ENCODE data around the gene ZC3H15. TPM values are rescaled to one million over a fixed set of nuclear protein-coding genes. Genes with fewer than 3 reads are reported as not detected.

The ZC3H15 gene
- total RNA-seq, 5 donors from 2014 or later (not counting 1 experiment from before 2014, with no cell fraction given): 44.4 to 83.6 (median 45.2) TPM

GRCh38 chr2:186543561-186544131, 57.6 kb downstream of the ZC3H15 start:
- CTCF ChIA-PET: no interaction called here
- H3K27ac ChIP-seq (ENCODE audit: low read length): no peak overlapping the region
- Mint-ChIP-seq H3K4me3 (no peak overlapping the region), H3K36me3 (no peaks in the 10 kb centered on the region), H3K27me3 (peaks cover 6 to 14% of the 10 kb centered on the region in 2 donors), H3K4me1 (no peaks in the 10 kb centered on the region), H3K9me3 (no peaks in the 10 kb centered on the region), H3K27ac (no peak overlapping the region)
- no CpG with 5 or more reads among the region's 3 CpGs for WGBS (ENCODE audit: insufficient coverage)
- ATAC-seq (replicated peaks in 1 of 4): no peak
- no peak for DNase-seq
- POLR2A ChIA-PET: no interaction called here
- H3K9me3 ChIP-seq: no peaks in the 10 kb centered on the region
- H3K4me1 ChIP-seq (ENCODE audit: control insufficient read depth in 1 of 2, extremely low read depth in 1 of 2, insufficient read depth in 2 of 2, low read length in 2 of 2): no peaks in the 10 kb centered on the region
- H3K4me3 ChIP-seq (ENCODE audit: control insufficient read depth in 1 of 2, extremely low read depth in 1 of 2, low read length in 1 of 2): no peak overlapping the region
- H3K36me3 ChIP-seq (ENCODE audit: control insufficient read depth in 2 of 2, extremely low read depth in 1 of 2, insufficient read depth in 1 of 2, low read length in 1 of 2): no peaks in the 10 kb centered on the region
- peaks cover 0 to 3% of the 10 kb centered on the region in 2 experiments for H3K27me3 ChIP-seq (replicated peaks in 1 of 2; ENCODE audit: control insufficient read depth in 2 of 2, extremely low read depth in 1 of 2, insufficient read depth in 2 of 2, low read length in 1 of 2)

- H3K4me1 Mint-ChIP-seq: no peaks in the 10 kb centered on the region
- peaks cover 6 to 14% of the 10 kb centered on the region in 2 donors for H3K27me3 Mint-ChIP-seq
- Histone ChIP-seq H3K27ac (ENCODE audit: low read length) (no peak overlapping the region), H3K36me3 (ENCODE audit: control insufficient read depth in 2 of 2, extremely low read depth in 1 of 2, insufficient read depth in 1 of 2, low read length in 1 of 2) (no peaks in the 10 kb centered on the region), H3K4me1 (ENCODE audit: control insufficient read depth in 1 of 2, extremely low read depth in 1 of 2, insufficient read depth in 2 of 2, low read length in 2 of 2) (no peaks in the 10 kb centered on the region), H3K9me3 (no peaks in the 10 kb centered on the region), H3K27me3 (replicated peaks in 1 of 2; ENCODE audit: control insufficient read depth in 2 of 2, extremely low read depth in 1 of 2, insufficient read depth in 2 of 2, low read length in 1 of 2) (peaks cover 0 to 3% of the 10 kb centered on the region in 2 experiments), H3K4me3 (ENCODE audit: control insufficient read depth in 1 of 2, extremely low read depth in 1 of 2, low read length in 1 of 2) (no peak overlapping the region)
- H3K27ac Mint-ChIP-seq: no peak overlapping the region
- no peak overlapping the region for H3K4me3 Mint-ChIP-seq
- CTCF ChIA-PET: interaction anchor here in 1 of 2 donors (0.7 kb wide), 1 partner anchor 375 kb away, joined by 3 read pairs; no protein-coding TSS in a partner anchor
- 100% methylated on average over 1 of the region's 1 CpG for WGBS (ENCODE audit: insufficient coverage)
- no peaks in the 10 kb centered on the region for H3K36me3 Mint-ChIP-seq
- ATAC-seq (replicated peaks in 1 of 4) (no peak), DNase-seq (no peak)
- POLR2A ChIA-PET: no interaction called here
- H3K9me3 Mint-ChIP-seq: no peaks in the 10 kb centered on the region
These were observed 58.2 kb downstream of the ZC3H15 start for GRCh38 chr2:186544255-186544675.

GRCh38 chr2:186546846-186547245, 60.8 kb downstream of the ZC3H15 start:
- Histone ChIP-seq H3K4me1 (ENCODE audit: control insufficient read depth in 1 of 2, extremely low read depth in 1 of 2, insufficient read depth in 2 of 2, low read length in 2 of 2) (no peaks in the 10 kb centered on the region), H3K27ac (ENCODE audit: low read length) (no peak overlapping the region), H3K4me3 (ENCODE audit: control insufficient read depth in 1 of 2, extremely low read depth in 1 of 2, low read length in 1 of 2) (no peak overlapping the region), H3K9me3 (no peaks in the 10 kb centered on the region), H3K36me3 (ENCODE audit: control insufficient read depth in 2 of 2, extremely low read depth in 1 of 2, insufficient read depth in 1 of 2, low read length in 1 of 2) (no peaks in the 10 kb centered on the region), H3K27me3 (replicated peaks in 1 of 2; ENCODE audit: control insufficient read depth in 2 of 2, extremely low read depth in 1 of 2, insufficient read depth in 2 of 2, low read length in 1 of 2) (peaks cover 0 to 5% of the 10 kb centered on the region in 2 experiments)
- H3K27me3 Mint-ChIP-seq: peaks cover 9 to 17% of the 10 kb centered on the region in 2 donors
- no peak for DNase-seq
- ChIA-PET CTCF (no interaction called here), POLR2A (interaction anchor here in 1 of 2 donors (0.7 kb wide), 1 partner anchor 42 kb away, joined by 3 read pairs; no protein-coding TSS in a partner anchor)
- whole genome bisulfite sequencing (ENCODE audit: insufficient coverage): 0% methylated on average over 1 of the region's 1 CpG
- ATAC-seq (replicated peaks in 1 of 4): no peak
- H3K4me3 Mint-ChIP-seq: no peak overlapping the region
- no peak overlapping the region for H3K27ac Mint-ChIP-seq
- H3K9me3 Mint-ChIP-seq: no peaks in the 10 kb centered on the region
- no peaks in the 10 kb centered on the region for H3K36me3 Mint-ChIP-seq
- no peaks in the 10 kb centered on the region for H3K4me1 Mint-ChIP-seq

GRCh38 chr2:186551323-186552050, 65.4 kb downstream of the ZC3H15 start:
- no peaks in the 10 kb centered on the region for H3K4me1 ChIP-seq (ENCODE audit: control insufficient read depth in 1 of 2, extremely low read depth in 1 of 2, insufficient read depth in 2 of 2, low read length in 2 of 2)
- Mint-ChIP-seq H3K9me3 (no peaks in the 10 kb centered on the region), H3K4me1 (no peaks in the 10 kb centered on the region), H3K27ac (no peak overlapping the region), H3K4me3 (no peak overlapping the region), H3K36me3 (no peaks in the 10 kb centered on the region), H3K27me3 (peaks cover 4 to 13% of the 10 kb centered on the region in 2 donors)
- ATAC-seq (replicated peaks in 1 of 4) (no peak), DNase-seq (no peak)
- no peaks in the 10 kb centered on the region for H3K9me3 ChIP-seq
- H3K4me3 ChIP-seq (ENCODE audit: control insufficient read depth in 1 of 2, extremely low read depth in 1 of 2, low read length in 1 of 2): no peak overlapping the region
- no peaks in the 10 kb centered on the region for H3K36me3 ChIP-seq (ENCODE audit: control insufficient read depth in 2 of 2, extremely low read depth in 1 of 2, insufficient read depth in 1 of 2, low read length in 1 of 2)
- 50% methylated on average over 2 of the region's 8 CpGs for WGBS (ENCODE audit: insufficient coverage)
- POLR2A ChIA-PET: no interaction called here
- H3K27ac ChIP-seq (ENCODE audit: low read length): no peak overlapping the region
- peaks cover 0 to 2% of the 10 kb centered on the region in 2 experiments for H3K27me3 ChIP-seq (replicated peaks in 1 of 2; ENCODE audit: control insufficient read depth in 2 of 2, extremely low read depth in 1 of 2, insufficient read depth in 2 of 2, low read length in 1 of 2)
- CTCF ChIA-PET: no interaction called here

GRCh38 chr2:186554429-186554828, 68.4 kb downstream of the ZC3H15 start:
- H3K4me1 Mint-ChIP-seq: no peaks in the 10 kb centered on the region
- H3K36me3 Mint-ChIP-seq: no peaks in the 10 kb centered on the region
- ATAC-seq (replicated peaks in 1 of 4): no peak
- Histone ChIP-seq H3K9me3 (no peaks in the 10 kb centered on the region), H3K36me3 (ENCODE audit: control insufficient read depth in 2 of 2, extremely low read depth in 1 of 2, insufficient read depth in 1 of 2, low read length in 1 of 2) (no peaks in the 10 kb centered on the region), H3K4me1 (ENCODE audit: control insufficient read depth in 1 of 2, extremely low read depth in 1 of 2, insufficient read depth in 2 of 2, low read length in 2 of 2) (no peaks in the 10 kb centered on the region), H3K27ac (ENCODE audit: low read length) (no peak overlapping the region), H3K27me3 (replicated peaks in 1 of 2; ENCODE audit: control insufficient read depth in 2 of 2, extremely low read depth in 1 of 2, insufficient read depth in 2 of 2, low read length in 1 of 2) (peaks cover 0 to 2% of the 10 kb centered on the region in 2 experiments), H3K4me3 (ENCODE audit: control insufficient read depth in 1 of 2, extremely low read depth in 1 of 2, low read length in 1 of 2) (no peak overlapping the region)
- peaks cover 4 to 13% of the 10 kb centered on the region in 2 donors for H3K27me3 Mint-ChIP-seq
- ChIA-PET POLR2A (no interaction called here), CTCF (no interaction called here)
- no peaks in the 10 kb centered on the region for H3K9me3 Mint-ChIP-seq
- H3K27ac Mint-ChIP-seq: no peak overlapping the region
- WGBS (ENCODE audit: insufficient coverage): no CpG with 5 or more reads among the region's 1 CpG
- H3K4me3 Mint-ChIP-seq: no peak overlapping the region
- no peak for DNase-seq

GRCh38 chr2:186554850-186555671, 69.0 kb downstream of the ZC3H15 start:
- Mint-ChIP-seq H3K27ac (no peak overlapping the region), H3K36me3 (no peaks in the 10 kb centered on the region), H3K9me3 (no peaks in the 10 kb centered on the region), H3K4me1 (no peaks in the 10 kb centered on the region), H3K4me3 (no peak overlapping the region), H3K27me3 (peaks cover 3 to 12% of the 10 kb centered on the region in 2 donors)
- no peak for ATAC-seq (replicated peaks in 1 of 4)
- no peaks in the 10 kb centered on the region for H3K36me3 ChIP-seq (ENCODE audit: control insufficient read depth in 2 of 2, extremely low read depth in 1 of 2, insufficient read depth in 1 of 2, low read length in 1 of 2)
- no peaks in the 10 kb centered on the region for H3K27me3 ChIP-seq (replicated peaks in 1 of 2; ENCODE audit: control insufficient read depth in 2 of 2, extremely low read depth in 1 of 2, insufficient read depth in 2 of 2, low read length in 1 of 2)
- POLR2A ChIA-PET: interaction anchor here in 1 of 2 donors (0.6 kb wide), 1 partner anchor 19 kb away, joined by 6 read pairs; no protein-coding TSS in a partner anchor
- no peaks in the 10 kb centered on the region for H3K4me1 ChIP-seq (ENCODE audit: control insufficient read depth in 1 of 2, extremely low read depth in 1 of 2, insufficient read depth in 2 of 2, low read length in 2 of 2)
- 94% methylated on average over 3 of the region's 8 CpGs for WGBS (ENCODE audit: insufficient coverage)
- DNase-seq: no peak
- no peaks in the 10 kb centered on the region for H3K9me3 ChIP-seq
- CTCF ChIA-PET: no interaction called here
- no peak overlapping the region for H3K4me3 ChIP-seq (ENCODE audit: control insufficient read depth in 1 of 2, extremely low read depth in 1 of 2, low read length in 1 of 2)
- no peak overlapping the region for H3K27ac ChIP-seq (ENCODE audit: low read length)
